PFSK-1 (cell line): Measurements from ENCODE around the gene ESF1.

Source experiments
- FOXP2 ChIP-seq: optimal IDR thresholded peaks from 2 replicates; pipeline ENCODE3; 2011; ENCODE audit warnings: borderline replicate concordance, control low read depth, inconsistent platforms; ENCODE audit not compliant: insufficient read depth; ENCODE audit errors: extremely low read length, extremely low read depth
- POLR2AphosphoS5 ChIP-seq: IDR thresholded peaks from 2 replicates; pipeline ENCODE4 v1.6.1; 2012; ENCODE audit warnings: low read depth, mild to moderate bottlenecking, control low read depth, low read length, moderate library complexity
- SIN3A ChIP-seq: IDR thresholded peaks from 2 replicates; pipeline ENCODE4 v1.6.1; 2012; ENCODE audit warnings: mild to moderate bottlenecking, low read length, moderate library complexity, borderline replicate concordance; ENCODE audit not compliant: insufficient read depth
- TAF1 ChIP-seq: IDR thresholded peaks from 2 replicates; pipeline ENCODE4 v1.6.1; 2012; ENCODE audit warnings: low read length, control low read depth, borderline replicate concordance; ENCODE audit not compliant: insufficient read depth
- TF ChIP-seq, protein P1 (sequence below), 2 experiments: IDR thresholded peaks; 2 replicates each; pipeline versions ENCODE4 v1.6.1 to v1.8.0; 2011 to 2012; ENCODE audit warnings: low read depth in 2 of 2, low read length in 2 of 2, control low read depth in 1 of 2, inconsistent platforms in 1 of 2, mild to moderate bottlenecking in 1 of 2, moderate library complexity in 1 of 2; ENCODE audit not compliant: insufficient read depth in 1 of 2

The ESF1 gene

GRCh38 chr20:13671916-13672378, 112.8 kb downstream of the ESF1 start:
- TF ChIP-seq POLR2AphosphoS5 (no peak), FOXP2 (no peak), SIN3A (no peak), TAF1 (no peak)
- TF ChIP-seq, protein P1, sequence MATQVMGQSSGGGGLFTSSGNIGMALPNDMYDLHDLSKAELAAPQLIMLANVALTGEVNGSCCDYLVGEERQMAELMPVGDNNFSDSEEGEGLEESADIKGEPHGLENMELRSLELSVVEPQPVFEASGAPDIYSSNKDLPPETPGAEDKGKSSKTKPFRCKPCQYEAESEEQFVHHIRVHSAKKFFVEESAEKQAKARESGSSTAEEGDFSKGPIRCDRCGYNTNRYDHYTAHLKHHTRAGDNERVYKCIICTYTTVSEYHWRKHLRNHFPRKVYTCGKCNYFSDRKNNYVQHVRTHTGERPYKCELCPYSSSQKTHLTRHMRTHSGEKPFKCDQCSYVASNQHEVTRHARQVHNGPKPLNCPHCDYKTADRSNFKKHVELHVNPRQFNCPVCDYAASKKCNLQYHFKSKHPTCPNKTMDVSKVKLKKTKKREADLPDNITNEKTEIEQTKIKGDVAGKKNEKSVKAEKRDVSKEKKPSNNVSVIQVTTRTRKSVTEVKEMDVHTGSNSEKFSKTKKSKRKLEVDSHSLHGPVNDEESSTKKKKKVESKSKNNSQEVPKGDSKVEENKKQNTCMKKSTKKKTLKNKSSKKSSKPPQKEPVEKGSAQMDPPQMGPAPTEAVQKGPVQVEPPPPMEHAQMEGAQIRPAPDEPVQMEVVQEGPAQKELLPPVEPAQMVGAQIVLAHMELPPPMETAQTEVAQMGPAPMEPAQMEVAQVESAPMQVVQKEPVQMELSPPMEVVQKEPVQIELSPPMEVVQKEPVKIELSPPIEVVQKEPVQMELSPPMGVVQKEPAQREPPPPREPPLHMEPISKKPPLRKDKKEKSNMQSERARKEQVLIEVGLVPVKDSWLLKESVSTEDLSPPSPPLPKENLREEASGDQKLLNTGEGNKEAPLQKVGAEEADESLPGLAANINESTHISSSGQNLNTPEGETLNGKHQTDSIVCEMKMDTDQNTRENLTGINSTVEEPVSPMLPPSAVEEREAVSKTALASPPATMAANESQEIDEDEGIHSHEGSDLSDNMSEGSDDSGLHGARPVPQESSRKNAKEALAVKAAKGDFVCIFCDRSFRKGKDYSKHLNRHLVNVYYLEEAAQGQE (IDR thresholded peaks at IDR 0.05; ENCODE audit: insufficient read depth in 1 of 2, low read depth in 2 of 2, low read length in 2 of 2): no peak

DNA sequence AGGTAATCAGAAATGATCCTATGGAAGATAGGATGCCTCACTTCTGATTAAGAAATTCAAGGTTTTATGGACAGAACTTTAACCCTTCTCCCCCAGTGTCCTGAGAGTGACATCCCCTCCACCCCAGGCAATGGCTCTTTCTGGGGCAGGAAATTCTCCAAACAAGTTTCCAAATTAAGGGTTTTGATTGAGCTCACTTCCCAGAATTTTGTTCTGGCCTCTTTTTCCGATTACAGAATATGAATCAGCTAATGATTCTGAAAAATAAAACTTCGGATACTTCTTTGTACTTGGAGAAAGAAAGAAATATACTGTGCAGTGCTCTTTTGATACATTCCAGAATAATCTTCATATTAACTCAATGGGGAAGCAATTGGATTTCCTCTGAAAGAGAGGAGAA, 113.2 kb downstream of the ESF1 start:
- TF ChIP-seq TAF1 (no peak), POLR2AphosphoS5 (no peak), SIN3A (no peak), FOXP2 (no peak)
- TF ChIP-seq, protein P1 (IDR thresholded peaks at IDR 0.05; ENCODE audit: insufficient read depth in 1 of 2, low read depth in 2 of 2, low read length in 2 of 2): no peak

- no peak for TF ChIP-seq FOXP2
- no peak for TF ChIP-seq SIN3A
- no peak for TF ChIP-seq POLR2AphosphoS5
- no peak for TF ChIP-seq TAF1
- TF ChIP-seq, protein P1 (IDR thresholded peaks at IDR 0.05; ENCODE audit: insufficient read depth in 1 of 2, low read depth in 2 of 2, low read length in 2 of 2): no peak
Measured at GRCh38 chr20:13670160-13670559, 114.6 kb downstream of the ESF1 start.

DNA sequence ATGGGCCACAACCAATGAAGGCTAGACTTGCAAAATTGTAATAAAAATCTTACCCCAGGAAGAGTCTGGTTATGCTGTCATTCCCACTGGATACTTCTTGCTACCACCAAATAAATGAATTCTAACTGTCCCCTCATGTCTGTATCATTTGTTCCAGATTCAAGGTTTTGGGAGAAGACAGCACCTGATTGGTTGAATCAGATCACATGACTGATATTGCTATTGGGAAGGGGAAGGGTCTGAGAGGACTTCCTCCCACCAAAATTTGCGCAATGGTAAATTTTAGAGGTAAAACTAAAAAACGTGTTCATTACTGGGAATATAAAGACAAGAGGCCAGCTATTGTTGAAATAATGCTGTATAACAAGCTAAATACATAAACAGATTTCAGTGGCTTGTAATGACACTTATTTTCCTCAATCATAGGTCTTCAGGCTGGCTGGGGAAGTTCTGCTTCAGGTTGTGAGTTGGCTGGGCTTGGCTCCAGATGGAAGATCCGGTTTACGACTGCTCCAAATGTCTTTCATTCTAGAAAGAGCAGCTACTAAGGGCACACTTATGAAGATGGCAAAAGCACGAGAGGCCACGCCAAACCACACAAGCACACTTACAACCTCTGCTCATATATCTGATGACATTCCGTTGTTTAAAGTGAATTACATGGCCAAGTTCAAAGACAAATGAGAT, 118.9 kb downstream of the ESF1 start:
- TF ChIP-seq TAF1 (no peak), SIN3A (no peak), POLR2AphosphoS5 (no peak), FOXP2 (no peak)
- TF ChIP-seq, protein P1 (IDR thresholded peaks at IDR 0.05; ENCODE audit: insufficient read depth in 1 of 2, low read depth in 2 of 2, low read length in 2 of 2): no peak
